ENCODE measurements around the gene KDF1. TPM values are rescaled to one million over a fixed set of nuclear protein-coding genes. Genes with fewer than 3 reads are reported as not detected.

Gene KDF1
- total and polyA plus RNA-seq, 2 donors (not counting 3 experiments of a cell fraction or from before 2014, with no cell fraction given), result not detected

DNA sequence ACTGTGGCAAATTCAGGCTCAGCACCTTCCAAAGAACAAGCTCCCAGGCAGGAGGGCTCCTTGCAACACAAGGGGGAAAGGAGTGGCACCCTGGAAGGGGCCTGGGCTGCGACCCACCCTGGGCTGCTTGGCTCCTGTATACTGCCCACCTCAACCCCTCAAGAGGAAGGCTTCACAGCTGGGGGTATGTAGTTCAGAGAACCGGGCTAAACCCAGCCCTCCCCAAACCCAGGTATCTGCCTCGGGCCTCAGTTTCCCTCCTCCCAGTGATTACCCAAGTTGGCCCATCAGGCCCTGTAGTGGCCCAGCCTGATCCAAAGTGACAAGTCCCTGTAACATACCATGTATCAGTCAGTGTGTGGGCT, 44.9 kb upstream of the KDF1 start:
- Histone ChIP-seq H3K4me1 (ENCODE audit: control insufficient read depth, extremely low read depth, insufficient read depth, low read length) (peaks cover 4% of the 10 kb centered on the region), H3K9me3 (replicated peaks; ENCODE audit: control insufficient read depth, insufficient read depth, low read length) (no peaks in the 10 kb centered on the region), H3K27ac (ENCODE audit: insufficient read depth, low read depth, low read length) (no peak overlapping the region), H3K9me1 (replicated peaks; ENCODE audit: control insufficient read depth, extremely low read depth, insufficient read depth, low read length) (no peaks in the 10 kb centered on the region), H3K4me3 (replicated peaks in 1 of 3; ENCODE audit: insufficient read depth in 1 of 3, low read depth in 1 of 3, low read length in 3 of 3) (no peak overlapping the region), H3K9ac (replicated peaks; ENCODE audit: extremely low read depth, insufficient read depth, low read length) (no peak overlapping the region), H2AFZ (ENCODE audit: low read depth, low read length) (no peak overlapping the region), H3K4me2 (ENCODE audit: insufficient read depth, low read length) (no peak overlapping the region), H3K27me3 (ENCODE audit: control insufficient read depth in 2 of 2, insufficient read depth in 2 of 2, low read length in 2 of 2) (no peaks in the 10 kb centered on the region), H4K20me1 (replicated peaks; ENCODE audit: control insufficient read depth, extremely low read depth, insufficient read depth, low read length) (no peaks in the 10 kb centered on the region), H3K36me3 (ENCODE audit: control insufficient read depth in 2 of 2, extremely low read depth in 1 of 2, insufficient read depth in 2 of 2, low read length in 2 of 2) (no peaks in the 10 kb centered on the region), H3K79me2 (ENCODE audit: control insufficient read depth, insufficient read depth, low read length) (no peaks in the 10 kb centered on the region)
- POLR2A ChIA-PET, result no interaction called here
- no peak for DNase-seq (ENCODE audit: low read depth, low spot score)
- intact Hi-C loops (cut with micrococcal nuclease), result no loop called here
- no TSS peak for BruUV-seq (replicated peaks)
- FAIRE-seq, result no peak
- CTCF ChIA-PET, result interaction anchor here (1.2 kb wide), 1 partner anchor 8 kb away, joined by 3 read pairs; no protein-coding TSS in a partner anchor
- no peak for TF ChIP-seq GATA2 (IDR thresholded peaks at IDR 0.05; ENCODE audit: insufficient read depth, insufficient read length, low read depth, low read length)
- no peak for TF ChIP-seq POLR2A (IDR thresholded peaks at IDR 0.05; ENCODE audit: low read depth, low read length)
- TF ChIP-seq FOS (IDR thresholded peaks at IDR 0.05; ENCODE audit: borderline replicate concordance, insufficient read depth, low read length), result no peak
- no peak for TF ChIP-seq CTCF (IDR thresholded peaks at IDR 0.05; ENCODE audit: extremely low read depth in 1 of 2, insufficient read depth in 1 of 2, low read depth in 1 of 2, low read length in 2 of 2)
- no peak for TF ChIP-seq MYC (IDR thresholded peaks at IDR 0.05; ENCODE audit: low read depth, low read length)
- no peak for TF ChIP-seq JUN (IDR thresholded peaks at IDR 0.05; ENCODE audit: borderline replicate concordance, insufficient read depth, insufficient read length, low read depth)
- no peak for TF ChIP-seq POLR2AphosphoS5 (IDR thresholded peaks at IDR 0.05; ENCODE audit: insufficient read depth, low read depth, low read length)
- no peak for TF ChIP-seq MAX (IDR thresholded peaks at IDR 0.05; ENCODE audit: insufficient read depth, insufficient read length)
- no peak for TF ChIP-seq EZH2 (IDR thresholded peaks at IDR 0.05; ENCODE audit: borderline replicate concordance, low read depth, low read length, severe bottlenecking)
- dilution Hi-C loops (cut with MboI; ENCODE audit: extremely low pct_ligation_motif_present, low sequenced_read_pairs), result no loop called here

All from endothelial cell of umbilical vein (primary cell).